H9 (cell line): Measurements from ENCODE around the gene NAA20. TPM values are rescaled to one million over a fixed set of nuclear protein-coding genes. Genes with fewer than 3 reads are reported as not detected.

Source experiments
- DNase-seq: peaks from one replicate; pipeline ENCODE4 v3.0.0-alpha.2; 2017
- H2AFZ ChIP-seq: one replicate; pipeline ENCODE4 v1.6.1; 2013; ENCODE audit warnings: mild to moderate bottlenecking, low read length, control low read depth, moderate library complexity
- H2AK5ac ChIP-seq: 2 replicates; pipeline ENCODE4 v1.6.1; 2013; ENCODE audit warnings: low read length, control low read depth, mixed read lengths; ENCODE audit not compliant: insufficient read length
- H2BK120ac ChIP-seq: one replicate; pipeline ENCODE4 v1.6.1; 2013; ENCODE audit warnings: low read depth, mild to moderate bottlenecking, low read length, control low read depth, inconsistent platforms; ENCODE audit not compliant: poor library complexity, severe bottlenecking
- H2BK12ac ChIP-seq: 2 replicates; pipeline ENCODE4 v1.6.1; 2013; ENCODE audit warnings: low read length, control low read depth, mixed read lengths, low read depth; ENCODE audit not compliant: insufficient read length
- H2BK15ac ChIP-seq: 2 replicates; pipeline ENCODE4 v1.6.1; 2013; ENCODE audit warnings: low read depth, low read length, control low read depth
- H2BK20ac ChIP-seq: one replicate; pipeline ENCODE4 v1.6.1; 2013; ENCODE audit warnings: low read depth, mild to moderate bottlenecking, low read length, control low read depth, inconsistent platforms; ENCODE audit not compliant: poor library complexity, severe bottlenecking
- H2BK5ac ChIP-seq: 2 replicates; pipeline ENCODE4 v1.6.1; 2013; ENCODE audit warnings: low read length, control low read depth, mixed read lengths; ENCODE audit not compliant: insufficient read length
- H3K14ac ChIP-seq: 2 replicates; pipeline ENCODE4 v1.6.1; 2013; ENCODE audit warnings: low read length, control low read depth; ENCODE audit not compliant: insufficient read depth
- H3K18ac ChIP-seq: 2 replicates; pipeline ENCODE4 v1.6.1; 2013; ENCODE audit warnings: low read depth, mild to moderate bottlenecking, mixed read lengths, low read length, control low read depth; ENCODE audit not compliant: insufficient read length
- H3K23ac ChIP-seq: 2 replicates; pipeline ENCODE4 v1.6.1; 2013; ENCODE audit warnings: low read length, control low read depth, mixed read lengths, low read depth; ENCODE audit not compliant: insufficient read length
- H3K23me2 ChIP-seq: 2 replicates; pipeline ENCODE4 v1.6.1; 2013; ENCODE audit warnings: low read depth, mild to moderate bottlenecking, mixed read lengths, low read length, control low read depth; ENCODE audit not compliant: insufficient read length, poor library complexity, severe bottlenecking
- H3K27ac ChIP-seq: 2 replicates; pipeline ENCODE4 v1.5.1; 2013; ENCODE audit warnings: low read length, control low read depth, mixed read lengths, low read depth; ENCODE audit not compliant: insufficient read length
- H3K27me3 ChIP-seq: 2 replicates; pipeline ENCODE4 v1.6.1; 2013; ENCODE audit warnings: low read length, control low read depth, inconsistent platforms; ENCODE audit not compliant: insufficient read depth
- H3K4ac ChIP-seq: 2 replicates; pipeline ENCODE4 v1.6.1; 2013; ENCODE audit warnings: low read depth, mild to moderate bottlenecking, control low read depth, inconsistent platforms, low read length, moderate library complexity
- H3K4me1 ChIP-seq: 2 replicates; pipeline ENCODE4 v1.6.1; 2013; ENCODE audit warnings: low read length, control low read depth, inconsistent platforms; ENCODE audit not compliant: insufficient read depth
- H3K4me2 ChIP-seq: 2 replicates; pipeline ENCODE4 v1.6.1; 2013; ENCODE audit warnings: low read length, control low read depth, mixed read lengths; ENCODE audit not compliant: insufficient read length, insufficient read depth
- H3K56ac ChIP-seq: 2 replicates; pipeline ENCODE4 v1.6.1; 2013; ENCODE audit warnings: low read depth, mild to moderate bottlenecking, mixed read lengths, low read length, control low read depth; ENCODE audit not compliant: insufficient read length
- H3K79me1 ChIP-seq: 2 replicates; pipeline ENCODE4 v1.6.1; 2013; ENCODE audit warnings: low read depth, mild to moderate bottlenecking, moderate library complexity, low read length, control low read depth, inconsistent platforms; ENCODE audit not compliant: insufficient read depth, poor library complexity, severe bottlenecking
- H3K79me2 ChIP-seq: 2 replicates; pipeline ENCODE4 v1.6.1; 2013; ENCODE audit warnings: low read length, control low read depth, inconsistent platforms; ENCODE audit not compliant: insufficient read depth
- H3K9ac ChIP-seq: 2 replicates; pipeline ENCODE4 v1.6.1; 2013; ENCODE audit warnings: low read length, control low read depth, mixed read lengths; ENCODE audit not compliant: insufficient read length; ENCODE audit errors: extremely low read depth
- H3K9me3 ChIP-seq: one replicate; pipeline ENCODE4 v1.6.1; 2013; ENCODE audit warnings: low read depth, low read length, inconsistent platforms; ENCODE audit not compliant: control insufficient read depth
- H3T11ph ChIP-seq: one replicate; pipeline ENCODE4 v1.6.1; 2013; ENCODE audit warnings: mild to moderate bottlenecking, low read length, control low read depth, inconsistent platforms
- H4K20me1 ChIP-seq: one replicate; pipeline ENCODE4 v1.6.1; 2013; ENCODE audit not compliant: control insufficient read depth, insufficient read length, insufficient read depth
- H4K5ac ChIP-seq: 2 replicates; pipeline ENCODE4 v1.6.1; 2013; ENCODE audit warnings: low read depth, mild to moderate bottlenecking, mixed read lengths, low read length, control low read depth; ENCODE audit not compliant: insufficient read length
- H4K8ac ChIP-seq: replicated peaks from 2 replicates; pipeline ENCODE4 v1.6.1; 2013; ENCODE audit warnings: low read length, control low read depth, mixed read lengths, low read depth; ENCODE audit not compliant: insufficient read length
- H4K91ac ChIP-seq: 2 replicates; pipeline ENCODE4 v1.6.1; 2013; ENCODE audit warnings: low read depth, mild to moderate bottlenecking, moderate library complexity, mixed read lengths, low read length, control low read depth; ENCODE audit not compliant: insufficient read length
- H3K27ac Mint-ChIP-seq, 3 experiments: 2 replicates in 2 of 3; 3 replicates in 1 of 3; pipeline ENCODE4 v1.8.0; 2020 to 2021; ENCODE audit warnings: mixed read lengths in 3 of 3, mild to moderate bottlenecking in 1 of 3, moderate library complexity in 1 of 3
- H3K27me3 Mint-ChIP-seq: 2 replicates; pipeline ENCODE4 v1.8.0; 2021; ENCODE audit warnings: low read depth, mild to moderate bottlenecking, moderate library complexity, mixed read lengths
- H3K36me3 Mint-ChIP-seq, 3 experiments: 2 replicates in 2 of 3; 3 replicates in 1 of 3; pipeline ENCODE4 v1.8.0; 2020 to 2021; ENCODE audit warnings: low read depth in 3 of 3, mixed read lengths in 3 of 3; ENCODE audit not compliant: insufficient read depth in 1 of 3
- H3K4me1 Mint-ChIP-seq, 2 experiments: 2 replicates each; pipeline ENCODE4 v1.8.0; 2020; ENCODE audit warnings: mixed read lengths in 2 of 2
- H3K4me3 Mint-ChIP-seq, 2 experiments: 2 replicates in 1 of 2; 3 replicates in 1 of 2; pipeline ENCODE4 v1.8.0; 2020 to 2021; ENCODE audit warnings: mild to moderate bottlenecking in 2 of 2, mixed read lengths in 2 of 2, moderate library complexity in 1 of 2
- H3K9me3 Mint-ChIP-seq, 2 experiments: 2 replicates in 1 of 2; 3 replicates in 1 of 2; pipeline ENCODE4 v1.8.0; 2020; ENCODE audit warnings: mild to moderate bottlenecking in 2 of 2, mixed read lengths in 2 of 2, moderate library complexity in 1 of 2
- CTCF ChIP-seq: fragments of 200-600 bp; sonication (generic); conservative IDR thresholded peaks from 3 replicates; pipeline ENCODE4 v1.8.0; 2021; ENCODE audit warnings: antibody characterized with exemption, mild to moderate bottlenecking
- WGBS: extraction: QIAGEN DNeasy Blood & Tissue Kit; methylation state at CpG from one replicate; pipeline ENCODE4 v1.1.7; 2013; ENCODE audit warnings: missing lambda C conversion rate, low lambda C conversion rate, mixed read lengths; ENCODE audit not compliant: insufficient read length; ENCODE audit errors: extremely low coverage; 5-methylcytosine and 5-hydroxymethylcytosine counted together
- total RNA-seq: library from RNA; stranded (reverse); gene quantifications from 2 replicates; pipeline ENCODE4 v1.2.1, GENCODE V29; 2021

The NAA20 gene
- total RNA-seq, 1 experiment from 2014 or later: 48.1 TPM

- H3K18ac ChIP-seq: no peak overlapping the region
- no peaks in the 10 kb centered on the region for H3K9me3 ChIP-seq
- TF ChIP-seq CTCF: no peak
- H2BK120ac ChIP-seq: no peak overlapping the region
- no peak overlapping the region for H3K9ac ChIP-seq
- no peak overlapping the region for H3T11ph ChIP-seq
- H2BK12ac ChIP-seq: no peak overlapping the region
- H4K91ac ChIP-seq: no peak overlapping the region
- peaks cover 4% of the 10 kb centered on the region for H4K20me1 ChIP-seq
- H2AK5ac ChIP-seq: no peak overlapping the region
- no peaks in the 10 kb centered on the region for H3K36me3 Mint-ChIP-seq
- H2AFZ ChIP-seq: no peak overlapping the region
- H3K23me2 ChIP-seq: no peaks in the 10 kb centered on the region
- no peaks in the 10 kb centered on the region for H3K27me3 ChIP-seq
- no peaks in the 10 kb centered on the region for H3K79me2 ChIP-seq
- H3K27me3 Mint-ChIP-seq: no peaks in the 10 kb centered on the region; the same call in 1 of the 2 replicates
- H3K27ac ChIP-seq: no peak overlapping the region
- no peak for DNase-seq
- H3K4me2 ChIP-seq: no peak overlapping the region
- WGBS: no CpG with 5 or more reads among the region's 4 CpGs
- H4K8ac ChIP-seq: no peak overlapping the region
- no peak overlapping the region for H2BK5ac ChIP-seq
- H2BK20ac ChIP-seq: no peak overlapping the region
- no peak overlapping the region for H3K23ac ChIP-seq
- H3K4ac ChIP-seq: no peak overlapping the region
- no peaks in the 10 kb centered on the region for H3K79me1 ChIP-seq
- peaks cover 3% of the 10 kb centered on the region in 2 experiments; a peak in 2 of 4 replicates for H3K4me1 Mint-ChIP-seq
- H3K9me3 Mint-ChIP-seq: no peaks in the 10 kb centered on the region
- H3K4me3 Mint-ChIP-seq: no peak overlapping the region
- H3K56ac ChIP-seq: no peak overlapping the region
- no peak overlapping the region for H2BK15ac ChIP-seq
- no peak overlapping the region for H4K5ac ChIP-seq
- H3K4me1 ChIP-seq: no peaks in the 10 kb centered on the region
- H3K27ac Mint-ChIP-seq: no peak overlapping the region; a peak in 1 of 7 replicates
- no peak overlapping the region for H3K14ac ChIP-seq
These were observed 48.6 kb upstream of the NAA20 start for GRCh38 chr20:19968466-19969073.
